Renal cortical epithelial cell (primary cell): ENCODE data around the gene TRAF3. TPM values are rescaled to one million over a fixed set of nuclear protein-coding genes. Genes with fewer than 3 reads are reported as not detected.

ENCODE experiments used
- DNase-seq: peaks from one replicate; pipeline ENCODE4 v3.0.0-alpha.2; 2011; ENCODE audit warnings: low read depth
- total RNA-seq: library from RNA; depleted of rRNA; stranded (reverse); fragments of >200 nt; gene quantifications from 2 replicates; pipeline ENCODE4 v1.2.3, GENCODE V29; 2014

Gene TRAF3
- total RNA-seq, 1 donor from 2014 or later = 59.5 TPM

GRCh38 chr14:102908766-102909455 lies 131.7 kb downstream of the TRAF3 start:
- DNase-seq = no peak

GRCh38 chr14:102909462-102909861 lies 132.2 kb downstream of the TRAF3 start:
- DNase-seq = no peak

GRCh38 chr14:102909911-102910310 lies 132.7 kb downstream of the TRAF3 start:
- DNase-seq = no peak

GRCh38 chr14:102910442-102910841 lies 133.2 kb downstream of the TRAF3 start:
- DNase-seq = no peak

GRCh38 chr14:102911541-102911951 lies 134.3 kb downstream of the TRAF3 start:
- no peak for DNase-seq

GRCh38 chr14:102911991-102912761 lies 134.9 kb downstream of the TRAF3 start:
- DNase-seq = no peak

GRCh38 chr14:102913341-102914211 lies 136.3 kb downstream of the TRAF3 start:
- no peak for DNase-seq

- DNase-seq = no peak
These were observed 137.4 kb downstream of the TRAF3 start for GRCh38 chr14:102914474-102915291.

GRCh38 chr14:102915292-102916110 lies 138.3 kb downstream of the TRAF3 start:
- DNase-seq = no peak

- DNase-seq = no peak
These were observed 139.3 kb downstream of the TRAF3 start for GRCh38 chr14:102916347-102917055.

GRCh38 chr14:102917056-102917385 lies 139.8 kb downstream of the TRAF3 start:
- DNase-seq = no peak

- peak; percentile 6 for DNase-seq
These were observed 140.4 kb downstream of the TRAF3 start for GRCh38 chr14:102917469-102918211.

- DNase-seq = no peak
These were observed 141.2 kb downstream of the TRAF3 start for GRCh38 chr14:102918438-102918837.

GRCh38 chr14:102920273-102920997 lies 143.2 kb downstream of the TRAF3 start:
- DNase-seq = no peak

GRCh38 chr14:102920998-102921304 lies 143.7 kb downstream of the TRAF3 start:
- DNase-seq = no peak

GRCh38 chr14:102922490-102923200 lies 145.4 kb downstream of the TRAF3 start, which contains the start of gene AMN:
Gene AMN, plus strand, starts transcription at chr14:102922663. Its CDS starts 26 bp downstream, at chr14:102922689.
- DNase-seq = no peak

GRCh38 chr14:102923201-102923924 lies 146.1 kb downstream of the TRAF3 start:
- no peak for DNase-seq
